Activated naive CD8-positive, alpha-beta T cell treated with anti-CD3 and anti-CD28 coated beads, Interleukin-2, amount 50 U/mL, for 24 hours (primary cell): Measurements from ENCODE around the gene GBGT1.
A peak's percentile ranks its signal among the peaks of the same experiment; 100 is the strongest.

Experiments used
- ATAC-seq: fragments of 150-1000 bp; cut with Tn5 transposase; one replicate; pipeline ENCODE4 v1.10.0; 2021
- DNase-seq: peaks from one replicate; pipeline ENCODE4 v3.0.0; 2021
- H3K27ac Mint-ChIP-seq: one replicate; pipeline ENCODE4 v1.8.0; 2021; ENCODE audit warnings: mild to moderate bottlenecking, mixed read lengths
- H3K27me3 Mint-ChIP-seq: one replicate; pipeline ENCODE4 v1.8.0; 2021; ENCODE audit warnings: mixed read lengths
- H3K36me3 Mint-ChIP-seq: one replicate; pipeline ENCODE4 v1.8.0; 2021; ENCODE audit warnings: low read depth, mixed read lengths
- H3K4me1 Mint-ChIP-seq: one replicate; pipeline ENCODE4 v1.8.0; 2021; ENCODE audit warnings: mixed read lengths
- H3K4me3 Mint-ChIP-seq: one replicate; pipeline ENCODE4 v1.8.0; 2021; ENCODE audit warnings: mild to moderate bottlenecking, moderate library complexity, mixed read lengths
- H3K9me3 Mint-ChIP-seq: one replicate; pipeline ENCODE4 v1.8.0; 2021; ENCODE audit warnings: mixed read lengths

GBGT1 gene

GRCh38 chr9:133161547-133161950, 2.2 kb downstream of the GBGT1 start:
- peaks cover 6% of the 10 kb centered on the region for H3K27me3 Mint-ChIP-seq
- H3K9me3 Mint-ChIP-seq = no peaks in the 10 kb centered on the region
- H3K27ac Mint-ChIP-seq = no peak overlapping the region
- peaks cover 2% of the 10 kb centered on the region for H3K36me3 Mint-ChIP-seq
- H3K4me3 Mint-ChIP-seq = peak overlapping the region; percentile 4
- H3K4me1 Mint-ChIP-seq = peaks cover 2% of the 10 kb centered on the region
- no peak for ATAC-seq
- DNase-seq = no peak

GRCh38 chr9:133160742-133161546, 2.8 kb downstream of the GBGT1 start:
- H3K27me3 Mint-ChIP-seq = peaks cover 6% of the 10 kb centered on the region
- H3K27ac Mint-ChIP-seq = no peak overlapping the region
- ATAC-seq (peak; percentile 71), DNase-seq (peak; percentile 35)
- H3K36me3 Mint-ChIP-seq = peaks cover 2% of the 10 kb centered on the region
- H3K9me3 Mint-ChIP-seq = no peaks in the 10 kb centered on the region
- no peak overlapping the region for H3K4me3 Mint-ChIP-seq
- H3K4me1 Mint-ChIP-seq = peaks cover 2% of the 10 kb centered on the region

GRCh38 chr9:133158695-133159094, 5.0 kb downstream of the GBGT1 start:
- Mint-ChIP-seq H3K9me3 (no peaks in the 10 kb centered on the region), H3K4me1 (peaks cover 1% of the 10 kb centered on the region), H3K27ac (no peak overlapping the region), H3K4me3 (no peak overlapping the region), H3K36me3 (peaks cover 2% of the 10 kb centered on the region), H3K27me3 (peaks cover 2% of the 10 kb centered on the region)
- DNase-seq (no peak), ATAC-seq (no peak)

DNA sequence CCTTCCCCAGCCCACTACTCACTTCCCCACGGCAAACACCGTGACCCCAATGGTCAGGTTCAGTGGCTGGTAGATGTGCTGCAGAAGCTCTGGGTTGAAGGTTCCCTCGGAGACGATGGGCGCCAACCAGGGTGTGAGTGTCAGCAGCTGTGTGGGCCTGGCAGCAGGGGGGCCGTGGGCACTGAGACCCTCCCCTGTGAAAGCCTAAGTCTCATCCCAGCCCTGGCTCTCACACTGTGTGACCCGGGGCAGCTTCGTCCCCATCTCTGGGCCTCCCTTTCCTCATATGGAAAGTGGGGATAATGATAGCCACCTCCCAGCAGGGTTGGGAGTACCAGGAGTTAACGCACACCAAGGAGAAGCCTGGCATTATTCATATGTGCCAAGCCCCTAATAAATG, 8.6 kb downstream of the GBGT1 start:
- no peaks in the 10 kb centered on the region for H3K4me1 Mint-ChIP-seq
- no peaks in the 10 kb centered on the region for H3K27me3 Mint-ChIP-seq
- H3K9me3 Mint-ChIP-seq = no peaks in the 10 kb centered on the region
- no peak overlapping the region for H3K27ac Mint-ChIP-seq
- ATAC-seq (no peak), DNase-seq (no peak)
- H3K36me3 Mint-ChIP-seq = no peaks in the 10 kb centered on the region
- no peak overlapping the region for H3K4me3 Mint-ChIP-seq

DNA sequence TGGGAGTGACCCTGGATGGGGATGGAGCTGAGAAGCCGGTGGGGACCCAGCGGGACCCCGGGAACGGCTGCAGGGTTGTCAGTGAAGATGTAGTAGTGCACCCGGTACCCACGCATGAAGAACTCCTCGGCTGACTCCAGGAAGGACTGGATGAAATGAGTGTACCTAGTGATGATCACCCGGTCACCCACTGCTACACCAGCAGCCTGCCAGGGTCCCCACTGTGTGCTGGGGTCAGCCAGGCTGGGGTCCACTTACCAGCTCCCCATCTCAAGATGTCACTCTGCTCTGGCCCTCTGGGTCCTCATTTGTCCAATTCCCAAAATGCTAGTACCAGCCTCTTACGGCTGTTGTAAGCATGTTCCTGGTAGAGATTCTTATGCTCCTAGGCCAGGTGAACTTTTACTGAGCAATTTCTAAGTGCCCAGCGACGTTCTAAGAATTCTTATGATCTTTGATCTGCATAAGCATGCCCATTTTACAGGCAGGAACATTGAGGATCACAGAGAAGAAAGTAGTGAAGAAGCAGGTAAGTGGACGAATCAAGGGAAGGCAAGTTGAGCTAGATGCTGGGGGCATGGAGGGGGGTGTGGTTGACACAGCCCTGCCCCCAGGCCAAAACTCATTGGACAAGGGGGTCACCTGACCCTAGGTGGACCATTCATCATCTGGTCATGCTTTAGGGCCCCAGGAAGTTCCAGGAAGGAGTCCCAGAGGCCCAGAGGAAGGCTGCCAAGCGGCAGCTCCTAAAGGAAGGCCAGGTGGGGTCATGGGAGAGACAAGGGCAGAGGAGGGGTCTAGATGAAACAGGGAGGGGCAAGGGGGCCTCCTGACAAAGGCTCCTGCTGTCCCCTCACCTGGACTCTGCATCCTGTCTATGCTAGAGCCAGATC, 9.4 kb downstream of the GBGT1 start:
- Mint-ChIP-seq H3K27me3 (no peaks in the 10 kb centered on the region), H3K4me1 (peaks cover 3% of the 10 kb centered on the region), H3K4me3 (no peak overlapping the region), H3K36me3 (no peaks in the 10 kb centered on the region), H3K9me3 (no peaks in the 10 kb centered on the region), H3K27ac (no peak overlapping the region)
- no peak for ATAC-seq
- no peak for DNase-seq

DNA sequence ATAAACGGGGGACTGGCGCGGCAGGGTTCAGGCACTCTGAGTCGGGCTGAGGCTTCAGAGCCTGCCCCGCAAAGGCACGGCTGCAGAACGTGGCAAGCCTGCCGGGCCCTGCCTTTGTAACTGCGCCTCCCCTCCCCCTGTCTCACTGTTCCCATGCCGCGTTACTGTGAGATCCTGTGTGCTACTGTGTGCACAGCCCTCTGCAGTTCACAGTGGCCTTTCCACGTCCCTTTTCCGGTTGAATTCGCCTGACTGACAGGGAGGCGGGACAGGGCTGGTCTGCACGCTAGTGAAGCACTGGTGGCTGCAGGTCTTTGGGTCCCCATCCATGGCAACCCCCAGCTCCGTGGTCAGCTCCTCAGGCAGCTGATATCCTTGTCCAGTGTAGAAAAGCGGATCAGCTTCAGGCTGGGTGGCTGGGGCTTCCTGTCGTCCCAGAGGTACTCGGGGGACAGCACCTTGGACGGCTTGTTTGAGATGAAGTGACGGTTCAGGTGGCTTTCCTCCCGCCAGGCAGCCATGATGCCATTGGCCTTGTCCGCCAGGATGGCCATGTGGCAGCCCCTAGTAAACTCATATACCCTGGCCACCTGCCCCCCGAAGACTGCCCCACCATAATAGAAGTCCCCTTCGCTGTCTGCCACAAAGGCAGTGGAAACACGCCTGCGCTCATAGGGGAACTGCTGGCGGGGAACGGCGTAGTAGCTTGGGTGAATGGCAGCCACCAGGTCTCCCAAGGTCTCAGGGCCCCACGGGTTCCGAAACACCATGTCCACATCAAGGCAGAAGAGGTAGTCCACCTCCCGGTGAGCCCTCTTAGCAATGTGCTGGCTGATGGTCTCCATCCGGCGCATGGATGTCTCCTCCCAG, 10.3 kb downstream of the GBGT1 start:
- Mint-ChIP-seq H3K4me1 (peaks cover 3% of the 10 kb centered on the region), H3K4me3 (no peak overlapping the region), H3K9me3 (no peaks in the 10 kb centered on the region), H3K27me3 (no peaks in the 10 kb centered on the region), H3K36me3 (no peaks in the 10 kb centered on the region), H3K27ac (no peak overlapping the region)
- DNase-seq = no peak
- no peak for ATAC-seq

DNA sequence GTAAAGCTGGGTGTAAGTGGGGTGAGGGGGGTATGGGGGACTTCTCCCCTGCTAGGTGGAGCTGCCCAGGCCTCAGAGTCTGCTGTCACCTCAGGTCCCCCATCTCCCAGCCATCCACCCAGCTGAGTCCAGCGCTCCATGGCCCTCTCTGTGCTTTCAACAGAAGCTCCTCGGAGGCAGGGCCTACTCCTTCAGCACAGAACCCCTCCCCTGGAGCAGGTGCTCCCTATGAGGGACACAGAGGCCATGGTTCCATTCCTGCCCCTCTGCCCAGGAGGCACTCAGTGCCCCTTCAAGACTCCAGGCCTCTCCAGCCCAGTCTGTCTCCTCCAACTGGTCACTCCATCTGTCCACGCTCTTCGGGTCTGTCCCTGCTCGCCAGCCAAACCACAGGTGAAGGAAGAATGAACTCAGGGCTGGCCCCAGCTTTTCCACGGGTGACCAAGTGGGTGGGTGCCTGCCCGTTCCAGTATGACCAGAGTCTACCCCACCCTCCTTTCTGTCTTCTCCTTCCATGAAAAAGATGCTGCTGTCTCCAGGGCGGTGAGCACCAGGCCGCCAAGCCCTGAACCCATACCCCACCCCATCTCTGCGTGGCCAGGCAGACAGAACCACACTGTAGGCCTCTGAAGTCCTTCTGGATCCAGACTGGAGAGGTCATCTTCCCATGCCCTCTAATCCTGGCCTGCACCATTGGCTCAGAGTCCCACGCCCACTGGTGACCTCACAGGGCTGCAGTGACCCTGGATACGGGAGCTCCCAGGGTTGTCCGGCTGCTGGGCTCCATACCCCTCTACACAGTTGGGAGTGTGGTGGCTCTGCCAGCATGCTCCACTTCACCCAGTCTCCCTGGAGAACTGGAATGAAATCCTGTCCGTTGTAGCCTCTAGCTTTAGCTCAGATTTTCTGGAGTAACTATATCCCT, 11.9 kb downstream of the GBGT1 start:
- Mint-ChIP-seq H3K9me3 (no peaks in the 10 kb centered on the region), H3K27me3 (no peaks in the 10 kb centered on the region), H3K4me3 (no peak overlapping the region), H3K4me1 (peaks cover 13% of the 10 kb centered on the region), H3K27ac (no peak overlapping the region), H3K36me3 (no peaks in the 10 kb centered on the region)
- DNase-seq = no peak
- no peak for ATAC-seq

DNA sequence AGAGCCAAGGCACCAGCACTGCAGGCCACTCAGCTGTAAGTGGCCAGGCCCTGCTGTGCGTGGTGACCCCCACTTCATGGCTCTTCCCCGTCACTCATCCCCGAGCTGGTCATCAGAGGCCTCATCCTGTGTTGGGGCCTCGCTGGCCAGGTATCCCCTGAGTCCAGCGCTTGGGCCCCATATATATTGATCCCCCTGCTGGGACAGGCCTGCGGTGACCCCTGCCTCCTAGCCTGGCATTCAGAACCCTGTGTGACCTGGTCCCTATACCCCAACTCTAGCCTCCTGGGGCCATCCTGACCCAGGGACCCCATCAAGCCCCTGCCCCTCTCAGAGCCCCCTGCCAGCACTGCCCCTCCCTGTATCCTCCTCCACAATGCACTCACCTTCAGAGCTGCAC, 12.7 kb downstream of the GBGT1 start:
- no peaks in the 10 kb centered on the region for H3K36me3 Mint-ChIP-seq
- no peak for ATAC-seq
- peaks cover 18% of the 10 kb centered on the region for H3K4me1 Mint-ChIP-seq
- H3K9me3 Mint-ChIP-seq = no peaks in the 10 kb centered on the region
- H3K27me3 Mint-ChIP-seq = no peaks in the 10 kb centered on the region
- no peak for DNase-seq
- peak overlapping the region; percentile 67 for H3K27ac Mint-ChIP-seq
- no peak overlapping the region for H3K4me3 Mint-ChIP-seq

DNA sequence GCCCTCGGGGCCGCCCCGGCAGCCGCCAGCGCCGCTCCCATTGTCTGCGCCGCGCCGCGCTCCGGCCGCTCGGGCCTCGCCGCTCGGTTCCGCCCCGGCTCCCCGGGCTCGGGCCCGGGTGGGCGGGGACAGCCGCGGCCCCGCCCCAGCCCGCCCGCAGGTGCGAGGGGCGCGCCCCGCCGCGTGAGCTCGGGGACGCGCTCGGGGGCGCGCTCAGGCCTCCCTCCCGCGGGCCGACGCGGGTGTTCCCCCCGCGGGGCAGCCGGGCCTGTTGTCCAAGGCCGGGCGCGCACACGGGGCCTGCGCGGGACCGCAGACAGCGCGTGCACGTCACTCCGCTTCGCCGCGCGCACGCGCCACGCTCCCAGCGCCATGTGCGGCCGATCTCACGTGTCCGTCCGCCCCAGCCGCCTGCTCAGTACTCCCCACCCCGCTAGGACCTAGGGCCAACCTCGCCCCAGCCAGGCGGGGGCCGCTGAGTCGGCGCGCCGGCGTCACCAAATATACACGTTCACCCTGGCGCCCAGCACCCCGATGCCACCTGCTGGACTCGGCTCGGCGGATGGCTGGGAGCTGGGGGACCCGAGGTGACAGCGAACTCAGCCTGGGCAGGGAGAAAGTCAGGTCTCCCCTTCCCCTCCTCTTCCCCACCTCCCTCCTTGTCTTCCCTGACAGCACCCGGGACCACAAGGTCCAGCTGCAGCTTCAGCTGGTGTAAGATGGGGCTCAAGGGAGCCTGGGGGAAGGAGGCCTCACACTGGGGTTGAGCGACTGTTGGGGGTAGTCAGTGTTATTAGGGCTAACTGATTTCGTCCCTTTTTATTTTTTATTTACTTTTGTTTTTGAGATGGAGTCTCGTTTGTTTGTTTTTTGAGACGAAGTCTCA, 14.3 kb downstream of the GBGT1 start:
- Mint-ChIP-seq H3K27me3 (no peaks in the 10 kb centered on the region), H3K4me1 (peaks cover 35% of the 10 kb centered on the region), H3K4me3 (peak overlapping the region; percentile 70), H3K27ac (peak overlapping the region; percentile 82), H3K36me3 (no peaks in the 10 kb centered on the region), H3K9me3 (no peaks in the 10 kb centered on the region)
- DNase-seq = peak; percentile 87
- peak; percentile 78 for ATAC-seq

- Mint-ChIP-seq H3K4me1 (peaks cover 42% of the 10 kb centered on the region), H3K27me3 (no peaks in the 10 kb centered on the region), H3K4me3 (peak overlapping the region; percentile 92), H3K36me3 (no peaks in the 10 kb centered on the region), H3K9me3 (no peaks in the 10 kb centered on the region), H3K27ac (peak overlapping the region; percentile 90)
- ATAC-seq (peak; percentile 12), DNase-seq (peak; percentile 62)
Observed at GRCh38 chr9:133148199-133149129, 15.2 kb downstream of the GBGT1 start.

- peaks cover 50% of the 10 kb centered on the region for H3K4me1 Mint-ChIP-seq
- no peaks in the 10 kb centered on the region for H3K9me3 Mint-ChIP-seq
- no peaks in the 10 kb centered on the region for H3K27me3 Mint-ChIP-seq
- peak overlapping the region; percentile 92 for H3K4me3 Mint-ChIP-seq
- H3K36me3 Mint-ChIP-seq = no peaks in the 10 kb centered on the region
- ATAC-seq (no peak), DNase-seq (peak; percentile 90)
- peak overlapping the region; percentile 90 for H3K27ac Mint-ChIP-seq
Observed at GRCh38 chr9:133147412-133148198, 16.1 kb downstream of the GBGT1 start.
